Measurements from ENCODE around the gene PCSK1N.
"Not testable (repeated sequence)": the region's sequence is repeated elsewhere in the genome, so short reads cannot be mapped to it uniquely, and the experiment has no call there.

The PCSK1N gene

DNA sequence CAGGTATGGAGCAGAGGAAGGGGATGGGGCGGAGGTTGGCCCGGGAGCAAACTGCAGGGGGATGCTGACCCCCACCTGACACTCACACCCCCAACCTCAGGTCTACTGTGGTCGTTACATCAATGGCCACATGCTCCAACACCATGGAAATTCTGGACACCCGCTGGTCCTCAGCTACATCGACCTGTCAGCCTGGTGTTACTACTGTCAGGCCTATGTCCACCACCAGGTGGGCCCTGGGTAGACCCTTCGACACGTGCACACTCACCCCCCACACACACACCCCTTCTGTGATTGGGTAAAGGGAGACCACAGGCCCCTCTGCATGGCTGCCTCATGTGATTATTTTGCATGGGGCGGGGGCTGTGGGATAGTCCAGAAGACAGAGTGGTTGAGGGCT is 11.3 kb downstream of the PCSK1N start:
- no peak for TF ChIP-seq Cebpa-rat (IDR thresholded peaks at IDR 0.05)
- Histone ChIP-seq H3K36me3 (peaks cover 74% of the 10 kb centered on the region), H3K4me1 (no peaks in the 10 kb centered on the region), H3K4me3 (no peak overlapping the region), H3K9ac (no peak overlapping the region), H4K20me1 (no peaks in the 10 kb centered on the region), H3K4me2 (no peak overlapping the region), H3K27me3 (peaks cover 32% of the 10 kb centered on the region), H3K27ac (no peak overlapping the region), H3K9me3 (peaks cover 36% of the 10 kb centered on the region)

DNA sequence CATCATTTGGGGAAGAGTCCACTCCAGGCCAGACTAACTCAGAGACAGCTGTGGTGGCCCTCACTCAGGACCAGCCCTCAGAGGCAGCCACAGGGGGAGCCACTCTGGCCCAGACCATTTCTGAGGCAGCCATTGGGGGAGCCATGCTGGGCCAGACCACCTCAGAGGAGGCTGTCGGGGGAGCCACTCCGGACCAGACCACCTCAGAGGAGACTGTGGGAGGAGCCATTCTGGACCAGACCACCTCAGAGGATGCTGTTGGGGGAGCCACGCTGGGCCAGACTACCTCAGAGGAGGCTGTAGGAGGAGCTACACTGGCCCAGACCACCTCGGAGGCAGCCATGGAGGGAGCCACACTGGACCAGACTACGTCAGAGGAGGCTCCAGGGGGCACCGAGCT is 12.4 kb downstream of the PCSK1N start:
- Histone ChIP-seq H3K9me3 (peaks cover 32% of the 10 kb centered on the region), H3K27ac (no peak overlapping the region), H3K27me3 (peaks cover 32% of the 10 kb centered on the region), H3K9ac (no peak overlapping the region), H3K4me1 (no peaks in the 10 kb centered on the region), H3K36me3 (peaks cover 83% of the 10 kb centered on the region), H4K20me1 (no peaks in the 10 kb centered on the region), H3K4me3 (no peak overlapping the region), H3K4me2 (no peak overlapping the region)
- TF ChIP-seq Cebpa-rat (IDR thresholded peaks at IDR 0.05), result no peak

- not testable (repeated sequence) for H3K4me2 ChIP-seq, H3K9ac ChIP-seq, H3K4me1 ChIP-seq, H3K4me3 ChIP-seq, H3K9me3 ChIP-seq, H4K20me1 ChIP-seq, H3K27ac ChIP-seq
- peaks cover 77% of the 10 kb centered on the region for H3K36me3 ChIP-seq
- peaks cover 38% of the 10 kb centered on the region for H3K27me3 ChIP-seq
Measured at GRCh38 chrX:48819394-48819793, 16.0 kb downstream of the PCSK1N start.

- peaks cover 39% of the 10 kb centered on the region for H3K27me3 ChIP-seq
- H3K4me2 ChIP-seq, result no peak overlapping the region
- no peak overlapping the region for H3K27ac ChIP-seq
- peaks cover 75% of the 10 kb centered on the region for H3K36me3 ChIP-seq
- no peaks in the 10 kb centered on the region for H4K20me1 ChIP-seq
- no peaks in the 10 kb centered on the region for H3K4me1 ChIP-seq
- H3K9ac ChIP-seq, result no peak overlapping the region
- TF ChIP-seq Cebpa-rat (IDR thresholded peaks at IDR 0.05), result no peak
- H3K4me3 ChIP-seq, result no peak overlapping the region
- no peaks in the 10 kb centered on the region for H3K9me3 ChIP-seq
Measured at GRCh38 chrX:48818866-48819265, 16.5 kb downstream of the PCSK1N start.

DNA sequence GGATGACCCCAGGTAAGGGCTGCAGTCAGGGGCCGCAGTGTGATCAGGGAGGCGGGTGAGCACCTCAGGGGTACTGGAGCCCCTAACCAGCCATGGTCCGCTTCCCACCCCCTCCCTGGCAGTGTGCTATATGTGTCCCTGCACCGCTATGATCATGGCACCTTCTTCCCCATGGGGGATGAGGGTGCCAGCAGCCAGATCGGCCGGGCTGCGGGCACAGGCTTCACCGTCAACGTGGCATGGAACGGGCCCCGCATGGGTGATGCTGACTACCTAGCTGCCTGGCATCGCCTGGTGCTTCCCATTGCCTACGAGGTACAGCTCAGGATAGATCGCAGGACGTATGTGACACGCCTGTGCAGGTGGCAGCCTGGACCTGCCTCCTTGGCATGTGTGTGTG is 17.3 kb downstream of the PCSK1N start:
- Histone ChIP-seq H4K20me1 (no peaks in the 10 kb centered on the region), H3K27ac (no peak overlapping the region), H3K27me3 (peaks cover 45% of the 10 kb centered on the region), H3K4me1 (no peaks in the 10 kb centered on the region), H3K9ac (no peak overlapping the region), H3K4me2 (no peak overlapping the region), H3K36me3 (peaks cover 73% of the 10 kb centered on the region), H3K9me3 (no peaks in the 10 kb centered on the region), H3K4me3 (no peak overlapping the region)
- TF ChIP-seq Cebpa-rat (IDR thresholded peaks at IDR 0.05), result no peak

DNA sequence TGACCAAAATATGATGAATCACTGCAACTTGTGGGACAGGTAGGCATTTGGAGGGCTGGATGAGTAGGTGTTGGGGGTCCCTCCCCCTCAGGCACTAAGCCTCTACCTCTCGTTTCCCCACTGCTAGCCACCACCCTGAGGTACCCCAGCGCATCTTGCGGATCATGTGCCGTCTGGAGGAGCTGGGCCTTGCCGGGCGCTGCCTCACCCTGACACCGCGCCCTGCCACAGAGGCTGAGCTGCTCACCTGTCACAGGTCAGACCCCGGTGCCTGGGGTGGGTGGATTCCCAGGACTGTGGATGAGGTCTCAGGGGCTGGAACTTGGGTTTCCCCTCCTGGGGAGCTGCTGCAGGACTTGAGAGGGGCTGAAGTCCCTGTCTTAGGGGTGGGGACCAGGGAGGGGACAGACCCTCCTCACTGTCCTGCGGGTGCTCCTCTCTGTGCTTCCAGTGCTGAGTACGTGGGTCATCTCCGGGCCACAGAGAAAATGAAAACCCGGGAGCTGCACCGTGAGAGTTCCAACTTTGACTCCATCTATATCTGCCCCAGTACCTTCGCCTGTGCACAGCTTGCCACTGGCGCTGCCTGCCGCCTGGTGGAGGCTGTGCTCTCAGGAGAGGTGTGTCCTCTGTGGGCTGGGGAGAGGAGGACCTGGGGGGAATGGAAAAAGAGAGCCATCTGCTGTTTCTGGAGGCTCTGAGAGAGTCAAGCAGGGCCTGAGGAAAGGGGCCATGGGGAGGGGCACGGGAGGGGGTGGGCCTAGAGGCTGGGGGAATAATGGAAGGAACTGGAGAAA is 19.2 kb downstream of the PCSK1N start:
- H3K4me3 ChIP-seq, result no peak overlapping the region
- 0 out of 2 replicates have a peak, but pooled peaks cover 5% of the 10 kb centered on the region for H4K20me1 ChIP-seq

DNA sequence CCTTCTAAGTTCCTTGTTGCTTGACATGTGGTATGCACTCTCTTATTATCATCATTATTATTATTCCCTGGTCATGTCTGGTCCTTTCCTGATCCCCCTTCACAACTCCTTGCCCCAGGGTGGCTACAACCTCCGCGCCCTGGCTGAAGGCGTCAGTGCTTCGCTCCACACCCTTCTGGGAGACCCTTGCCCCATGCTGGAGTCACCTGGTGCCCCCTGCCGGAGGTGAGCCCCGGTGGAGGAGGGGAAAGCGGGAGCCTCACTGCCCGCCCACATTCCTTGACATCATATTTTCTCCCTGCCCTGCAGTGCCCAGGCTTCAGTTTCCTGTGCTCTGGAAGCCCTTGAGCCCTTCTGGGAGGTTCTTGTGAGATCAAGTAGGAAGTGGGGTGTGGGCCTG is 20.1 kb downstream of the PCSK1N start:
- Histone ChIP-seq H3K4me1 (no peaks in the 10 kb centered on the region), H3K4me2 (no peak overlapping the region), H4K20me1 (0 out of 2 replicates have a peak, but pooled peaks cover 6% of the 10 kb centered on the region), H3K9me3 (no peaks in the 10 kb centered on the region), H3K4me3 (no peak overlapping the region), H3K9ac (no peak overlapping the region), H3K27me3 (peaks cover 39% of the 10 kb centered on the region), H3K36me3 (peaks cover 50% of the 10 kb centered on the region), H3K27ac (no peak overlapping the region)
- TF ChIP-seq Cebpa-rat (IDR thresholded peaks at IDR 0.05), result no peak

More for the DNA sequence above, 19.2 kb downstream of the PCSK1N start:
- TF ChIP-seq Cebpa-rat (IDR thresholded peaks at IDR 0.05), result no peak
- H3K4me2 ChIP-seq, result no peak overlapping the region
- no peaks in the 10 kb centered on the region for H3K4me1 ChIP-seq
- H3K9me3 ChIP-seq, result no peaks in the 10 kb centered on the region
- H3K27me3 ChIP-seq, result peaks cover 46% of the 10 kb centered on the region
- H3K27ac ChIP-seq, result no peak overlapping the region
- H3K36me3 ChIP-seq, result peaks cover 58% of the 10 kb centered on the region
- H3K9ac ChIP-seq, result no peak overlapping the region

DNA sequence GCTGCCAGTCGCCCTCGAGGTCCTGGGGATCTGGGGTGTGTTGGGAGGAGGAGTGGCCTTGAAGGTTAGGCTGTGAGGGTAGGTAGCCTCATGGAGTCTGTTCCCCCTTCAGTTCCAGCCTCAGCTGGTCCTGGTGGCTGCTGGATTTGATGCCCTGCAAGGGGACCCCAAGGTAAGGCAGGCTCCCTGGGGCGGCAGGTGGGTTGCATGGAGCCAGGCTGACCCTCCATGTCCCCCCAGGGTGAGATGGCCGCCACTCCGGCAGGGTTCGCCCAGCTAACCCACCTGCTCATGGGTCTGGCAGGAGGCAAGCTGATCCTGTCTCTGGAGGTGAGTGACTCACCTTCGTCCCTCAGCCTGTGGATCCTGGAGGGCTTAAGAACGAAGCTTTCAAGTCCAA is 20.7 kb downstream of the PCSK1N start:
- no peak overlapping the region for H3K4me2 ChIP-seq
- peaks cover 33% of the 10 kb centered on the region for H3K27me3 ChIP-seq
- peaks cover 44% of the 10 kb centered on the region for H3K36me3 ChIP-seq
- H3K9me3 ChIP-seq, result no peaks in the 10 kb centered on the region
- no peak for TF ChIP-seq Cebpa-rat (IDR thresholded peaks at IDR 0.05)
- H3K27ac ChIP-seq, result no peak overlapping the region
- H3K4me3 ChIP-seq, result no peak overlapping the region
- H3K9ac ChIP-seq, result no peak overlapping the region
- H4K20me1 ChIP-seq, result 0 out of 2 replicates have a peak, but pooled peaks cover 6% of the 10 kb centered on the region
- H3K4me1 ChIP-seq, result no peaks in the 10 kb centered on the region

DNA sequence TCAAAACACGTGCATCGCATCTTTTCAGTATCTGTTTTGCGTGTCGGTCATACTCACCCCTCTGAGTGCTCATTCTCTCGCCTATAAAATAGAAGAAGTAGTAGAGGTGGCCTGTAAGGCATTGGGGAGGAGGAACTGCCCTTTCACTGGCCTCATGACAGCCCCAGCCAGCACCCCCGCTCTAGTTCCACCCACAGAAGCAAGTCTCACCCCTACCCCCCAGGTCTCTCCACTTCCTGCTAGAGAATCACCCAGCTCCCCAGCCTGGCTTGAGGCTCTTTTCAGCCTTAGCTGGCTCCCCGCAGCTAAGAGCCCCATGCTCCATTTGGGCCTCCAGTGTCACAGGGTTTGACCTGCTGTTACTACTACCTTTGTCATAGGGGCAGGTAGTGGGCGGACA is 21.8 kb downstream of the PCSK1N start:
- Histone ChIP-seq H3K36me3 (peaks cover 40% of the 10 kb centered on the region), H3K4me1 (no peaks in the 10 kb centered on the region), H3K9me3 (no peaks in the 10 kb centered on the region), H3K4me2 (no peak overlapping the region), H3K9ac (no peak overlapping the region), H3K4me3 (no peak overlapping the region), H3K27me3 (peaks cover 31% of the 10 kb centered on the region), H4K20me1 (0 out of 2 replicates have a peak, but pooled peaks cover 6% of the 10 kb centered on the region), H3K27ac (no peak overlapping the region)
- no peak for TF ChIP-seq Cebpa-rat (IDR thresholded peaks at IDR 0.05)

- Histone ChIP-seq H3K36me3 (peaks cover 20% of the 10 kb centered on the region), H3K9me3 (peaks cover 7% of the 10 kb centered on the region; the same call in 1 of the 2 replicates), H3K4me3 (no peak overlapping the region), H3K4me1 (peaks cover 8% of the 10 kb centered on the region; the same call in 1 of the 2 replicates), H3K27me3 (peaks cover 23% of the 10 kb centered on the region; the same call in 1 of the 2 replicates), H3K9ac (no peak overlapping the region), H3K27ac (no peak overlapping the region), H3K4me2 (no peak overlapping the region), H4K20me1 (0 out of 2 replicates have a peak, but pooled peaks cover 10% of the 10 kb centered on the region)
- TF ChIP-seq Cebpa-rat (IDR thresholded peaks at IDR 0.05), result no peak
Measured at GRCh38 chrX:48806081-48806480, 29.3 kb downstream of the PCSK1N start.

Data from BLaER1 (cell line).